Measurements from ENCODE around the gene TMEM82.

The TMEM82 gene

GRCh38 chr1:15756143-15757015 lies 14.1 kb downstream of the TMEM82 start:
- Histone ChIP-seq H3K27me3 (peaks cover 69% of the 10 kb centered on the region), H3K9me3 (no peaks in the 10 kb centered on the region), H3K4me1 (ENCODE audit: control insufficient read depth in 1 of 2, insufficient read depth in 1 of 2, low read depth in 1 of 2, low read length in 1 of 2) (peaks cover 0 to 8% of the 10 kb centered on the region in 2 experiments), H3K4me3 (ENCODE audit: low read depth in 1 of 2, low read length in 1 of 2) (no peak overlapping the region), H3K27ac (no peak overlapping the region), H3K36me3 (no peaks in the 10 kb centered on the region)
- TF ChIP-seq, protein P1, sequence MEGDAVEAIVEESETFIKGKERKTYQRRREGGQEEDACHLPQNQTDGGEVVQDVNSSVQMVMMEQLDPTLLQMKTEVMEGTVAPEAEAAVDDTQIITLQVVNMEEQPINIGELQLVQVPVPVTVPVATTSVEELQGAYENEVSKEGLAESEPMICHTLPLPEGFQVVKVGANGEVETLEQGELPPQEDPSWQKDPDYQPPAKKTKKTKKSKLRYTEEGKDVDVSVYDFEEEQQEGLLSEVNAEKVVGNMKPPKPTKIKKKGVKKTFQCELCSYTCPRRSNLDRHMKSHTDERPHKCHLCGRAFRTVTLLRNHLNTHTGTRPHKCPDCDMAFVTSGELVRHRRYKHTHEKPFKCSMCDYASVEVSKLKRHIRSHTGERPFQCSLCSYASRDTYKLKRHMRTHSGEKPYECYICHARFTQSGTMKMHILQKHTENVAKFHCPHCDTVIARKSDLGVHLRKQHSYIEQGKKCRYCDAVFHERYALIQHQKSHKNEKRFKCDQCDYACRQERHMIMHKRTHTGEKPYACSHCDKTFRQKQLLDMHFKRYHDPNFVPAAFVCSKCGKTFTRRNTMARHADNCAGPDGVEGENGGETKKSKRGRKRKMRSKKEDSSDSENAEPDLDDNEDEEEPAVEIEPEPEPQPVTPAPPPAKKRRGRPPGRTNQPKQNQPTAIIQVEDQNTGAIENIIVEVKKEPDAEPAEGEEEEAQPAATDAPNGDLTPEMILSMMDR (IDR thresholded peaks at IDR 0.05) = no peak

- Histone ChIP-seq H3K27ac (no peak overlapping the region), H3K27me3 (peaks cover 76% of the 10 kb centered on the region), H3K4me3 (ENCODE audit: low read depth in 1 of 2, low read length in 1 of 2) (no peak overlapping the region), H3K36me3 (no peaks in the 10 kb centered on the region), H3K9me3 (no peaks in the 10 kb centered on the region), H3K4me1 (ENCODE audit: control insufficient read depth in 1 of 2, insufficient read depth in 1 of 2, low read depth in 1 of 2, low read length in 1 of 2) (peaks cover 0 to 8% of the 10 kb centered on the region in 2 experiments)
- TF ChIP-seq, protein P1 (IDR thresholded peaks at IDR 0.05) = no peak
Observed at GRCh38 chr1:15757016-15757543, 14.8 kb downstream of the TMEM82 start.

DNA sequence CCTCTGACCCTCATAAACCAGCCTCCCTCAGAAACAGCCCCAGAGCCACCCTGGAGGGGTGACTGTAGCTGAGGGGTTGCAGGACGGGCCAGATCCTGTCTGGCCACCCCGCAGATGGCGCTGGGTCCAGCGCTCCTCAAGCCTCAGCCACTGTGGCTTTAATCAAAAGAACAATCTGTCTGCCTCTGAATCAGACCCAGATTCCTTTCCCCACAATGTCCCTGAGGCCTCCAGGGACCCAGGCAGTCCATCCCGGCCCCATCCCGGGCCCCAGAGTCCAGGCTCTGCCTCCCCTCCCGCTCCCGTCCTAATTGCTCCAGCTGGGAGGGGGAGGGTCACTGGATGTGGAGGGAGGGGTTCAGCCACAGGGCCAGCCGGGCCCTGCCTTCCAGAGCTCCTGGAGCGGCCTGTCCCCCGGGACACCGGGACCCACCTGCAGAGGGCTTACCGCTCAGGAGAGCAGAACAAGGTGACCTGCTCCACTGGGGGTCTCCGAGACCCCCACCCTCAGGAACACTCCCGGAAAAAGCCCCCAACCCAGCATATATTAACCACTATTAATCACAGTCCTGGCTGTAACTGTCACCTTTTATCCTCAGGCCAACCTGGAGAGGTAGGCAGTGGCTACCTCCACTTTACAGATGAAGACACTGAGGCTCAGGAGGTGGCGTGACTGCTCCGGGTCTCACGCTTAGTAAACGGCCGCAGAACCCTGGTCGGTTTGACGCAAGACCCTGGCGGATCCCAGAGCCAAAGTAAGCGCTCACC lies 15.5 kb downstream of the TMEM82 start:
- H3K4me3 ChIP-seq (ENCODE audit: low read depth in 1 of 2, low read length in 1 of 2) = no peak overlapping the region

DNA sequence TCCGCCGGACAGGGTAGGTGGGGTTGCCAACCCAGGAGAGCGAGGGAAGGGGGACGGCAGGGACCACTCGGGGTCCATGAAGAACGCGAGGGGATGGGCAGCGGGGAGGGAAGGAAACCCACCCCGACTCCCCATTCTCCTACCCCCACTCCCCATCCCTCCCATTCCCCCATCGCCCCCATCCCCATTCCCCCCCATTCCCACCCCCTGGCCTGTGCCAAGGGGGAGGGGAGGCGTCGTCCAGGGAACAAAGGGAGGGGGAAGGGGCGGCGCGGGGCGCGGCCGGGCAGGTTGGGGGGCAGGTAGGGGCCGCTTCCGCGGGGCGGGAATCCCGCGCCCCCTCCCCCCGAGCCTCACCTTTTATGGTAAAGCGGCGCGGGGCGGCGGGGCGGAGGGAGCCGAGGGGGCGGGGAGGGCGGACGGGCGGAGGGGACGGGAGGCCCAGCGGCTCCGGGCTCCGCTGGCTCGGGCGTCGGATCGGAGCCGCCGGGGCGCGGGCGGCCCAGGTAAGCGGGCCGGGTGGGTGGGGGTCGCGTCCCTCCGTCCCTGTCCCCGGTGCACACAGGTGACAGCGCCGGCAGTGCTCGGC lies 16.1 kb downstream of the TMEM82 start, which contains the start of gene FBLIM1:
Gene FBLIM1, plus strand, starts transcription at position 453 of the 589 bp plus-strand sequence. CDS start 6,189 bp downstream, outside the sequence.
- Histone ChIP-seq H3K36me3 (no peaks in the 10 kb centered on the region), H3K4me1 (ENCODE audit: control insufficient read depth in 1 of 2, insufficient read depth in 1 of 2, low read depth in 1 of 2, low read length in 1 of 2) (peaks cover 0 to 8% of the 10 kb centered on the region in 2 experiments), H3K27me3 (peaks cover 85% of the 10 kb centered on the region), H3K9me3 (no peaks in the 10 kb centered on the region), H3K27ac (no peak within 1 kb of the TSS), H3K4me3 (ENCODE audit: low read depth in 1 of 2, low read length in 1 of 2) (no peak within 1 kb of the TSS)
- TF ChIP-seq, protein P1 (IDR thresholded peaks at IDR 0.05) = no peak

More for the DNA sequence above, 15.5 kb downstream of the TMEM82 start:
- Histone ChIP-seq H3K27ac (no peak overlapping the region), H3K36me3 (no peaks in the 10 kb centered on the region), H3K4me1 (ENCODE audit: control insufficient read depth in 1 of 2, insufficient read depth in 1 of 2, low read depth in 1 of 2, low read length in 1 of 2) (peaks cover 0 to 8% of the 10 kb centered on the region in 2 experiments), H3K27me3 (peaks cover 83% of the 10 kb centered on the region), H3K9me3 (no peaks in the 10 kb centered on the region)
- TF ChIP-seq, protein P1 (IDR thresholded peaks at IDR 0.05) = no peak

DNA sequence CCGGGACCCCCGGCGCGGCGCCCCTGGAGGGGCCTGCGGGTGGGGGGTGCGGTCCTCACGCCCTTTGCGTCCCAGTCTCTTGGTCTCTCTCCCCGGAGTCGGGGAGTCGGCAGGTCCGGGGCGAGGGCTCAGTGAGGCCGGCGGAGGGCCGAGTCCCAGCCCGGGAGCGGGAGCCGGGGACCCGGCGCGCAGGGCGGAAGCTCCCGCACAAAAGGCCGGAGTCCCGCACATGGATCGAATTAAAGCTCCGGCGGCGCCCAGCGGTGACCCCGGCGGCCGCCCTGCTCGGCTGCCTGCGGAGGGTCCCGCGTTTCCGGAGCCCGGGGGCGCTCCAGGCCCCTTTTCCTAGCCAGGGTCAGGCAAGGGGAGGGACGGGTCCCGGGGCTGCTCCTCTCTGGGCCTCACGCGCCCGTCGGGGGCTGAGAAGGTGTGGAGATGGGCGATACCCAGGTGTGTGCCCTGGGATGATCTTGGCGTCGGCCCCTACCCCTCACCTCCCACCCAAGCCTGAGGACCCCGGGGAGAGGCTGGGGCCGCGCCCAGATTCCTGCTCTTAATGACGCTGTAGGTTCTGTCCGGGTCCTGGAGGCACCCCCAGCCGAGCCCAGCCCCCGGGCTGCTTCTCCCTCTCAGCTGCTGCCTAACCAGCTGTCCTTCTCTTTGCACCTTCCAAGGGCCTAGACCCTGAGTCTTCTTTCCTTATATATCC lies 16.8 kb downstream of the TMEM82 start:
- H3K36me3 ChIP-seq = no peaks in the 10 kb centered on the region
- peaks cover 0 to 8% of the 10 kb centered on the region in 2 experiments for H3K4me1 ChIP-seq (ENCODE audit: control insufficient read depth in 1 of 2, insufficient read depth in 1 of 2, low read depth in 1 of 2, low read length in 1 of 2)
- TF ChIP-seq, protein P1 (IDR thresholded peaks at IDR 0.05) = no peak
- peaks cover 88% of the 10 kb centered on the region for H3K27me3 ChIP-seq
- no peaks in the 10 kb centered on the region for H3K9me3 ChIP-seq
- no peak overlapping the region for H3K27ac ChIP-seq
- no peak overlapping the region for H3K4me3 ChIP-seq (ENCODE audit: low read depth in 1 of 2, low read length in 1 of 2)
